Measurements from ENCODE around the gene TBCEL.

Gene TBCEL

GRCh38 chr11:121067026-121067425, 43.1 kb downstream of the TBCEL start:
- no peak for DNase-seq

DNA sequence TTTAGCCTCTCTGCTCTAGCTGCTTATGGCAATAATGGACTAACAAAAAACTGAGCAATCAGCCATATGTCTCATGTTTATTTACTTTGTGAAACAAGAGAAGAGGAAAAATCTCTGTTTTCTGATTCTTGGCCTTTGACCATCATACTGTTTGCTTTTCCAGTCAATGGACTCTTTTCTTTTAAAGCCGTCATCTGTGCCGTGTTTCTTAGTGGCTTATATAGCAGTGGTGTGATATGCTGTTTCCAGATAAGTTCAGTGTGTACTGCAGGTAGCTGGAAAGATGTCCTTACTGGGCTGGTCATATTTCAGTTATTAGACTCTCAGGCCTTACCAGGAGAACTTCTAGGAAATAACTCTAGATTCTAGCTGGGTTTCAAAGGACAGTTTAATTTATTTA, 43.6 kb downstream of the TBCEL start:
- DNase-seq = no peak

DNA sequence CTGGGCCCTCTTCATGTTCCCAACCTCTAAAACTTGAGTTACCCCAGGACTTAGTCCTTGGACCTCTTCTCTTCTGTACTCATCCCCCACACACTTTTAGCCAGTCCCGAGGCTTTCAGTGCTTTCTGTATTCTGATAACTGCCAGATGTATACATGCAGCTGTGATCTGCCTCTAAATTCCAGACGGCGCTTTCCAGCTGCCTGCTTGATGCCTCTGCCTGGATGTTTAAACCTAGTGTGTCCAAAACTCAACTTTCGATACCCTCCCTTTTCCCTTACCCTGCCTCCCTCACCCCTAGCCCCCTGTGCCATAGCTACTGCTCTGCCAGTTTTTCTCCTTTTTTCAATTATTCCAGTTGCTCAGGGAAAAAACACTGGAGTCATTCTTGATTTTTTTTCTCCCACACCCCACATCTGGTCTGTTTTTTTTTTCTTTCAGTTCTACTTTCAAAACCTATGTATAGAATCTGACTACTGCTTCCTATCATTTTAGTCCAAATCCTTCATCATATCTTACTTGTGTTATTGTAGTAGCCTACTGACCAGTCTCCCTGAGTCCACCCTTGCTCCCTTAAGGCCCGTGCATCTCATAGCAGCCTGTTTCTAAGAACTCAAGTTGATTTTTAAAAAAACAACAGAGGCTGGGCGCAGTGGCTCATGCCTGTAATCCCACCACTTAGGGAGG, 44.2 kb downstream of the TBCEL start:
- no peak for DNase-seq

DNA sequence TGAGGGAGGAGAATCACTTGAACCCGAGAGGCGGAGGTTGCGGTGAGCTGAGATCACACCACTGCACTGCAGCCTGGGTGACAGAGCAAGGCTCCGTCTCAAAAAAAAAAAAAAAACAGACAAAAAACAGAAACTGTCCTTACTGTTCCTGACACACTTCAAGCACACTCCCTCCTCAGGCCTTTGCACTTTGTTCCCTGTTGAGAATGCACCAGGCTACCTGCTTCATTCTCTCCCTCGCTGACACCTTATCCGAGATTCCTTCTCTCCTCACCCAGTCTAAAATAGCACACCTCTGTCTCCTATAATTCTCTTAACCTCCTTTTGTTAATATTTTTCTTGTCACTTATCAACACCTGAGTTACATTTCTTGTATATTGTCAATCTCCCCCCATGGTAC, 44.9 kb downstream of the TBCEL start:
- no peak for DNase-seq

DNA sequence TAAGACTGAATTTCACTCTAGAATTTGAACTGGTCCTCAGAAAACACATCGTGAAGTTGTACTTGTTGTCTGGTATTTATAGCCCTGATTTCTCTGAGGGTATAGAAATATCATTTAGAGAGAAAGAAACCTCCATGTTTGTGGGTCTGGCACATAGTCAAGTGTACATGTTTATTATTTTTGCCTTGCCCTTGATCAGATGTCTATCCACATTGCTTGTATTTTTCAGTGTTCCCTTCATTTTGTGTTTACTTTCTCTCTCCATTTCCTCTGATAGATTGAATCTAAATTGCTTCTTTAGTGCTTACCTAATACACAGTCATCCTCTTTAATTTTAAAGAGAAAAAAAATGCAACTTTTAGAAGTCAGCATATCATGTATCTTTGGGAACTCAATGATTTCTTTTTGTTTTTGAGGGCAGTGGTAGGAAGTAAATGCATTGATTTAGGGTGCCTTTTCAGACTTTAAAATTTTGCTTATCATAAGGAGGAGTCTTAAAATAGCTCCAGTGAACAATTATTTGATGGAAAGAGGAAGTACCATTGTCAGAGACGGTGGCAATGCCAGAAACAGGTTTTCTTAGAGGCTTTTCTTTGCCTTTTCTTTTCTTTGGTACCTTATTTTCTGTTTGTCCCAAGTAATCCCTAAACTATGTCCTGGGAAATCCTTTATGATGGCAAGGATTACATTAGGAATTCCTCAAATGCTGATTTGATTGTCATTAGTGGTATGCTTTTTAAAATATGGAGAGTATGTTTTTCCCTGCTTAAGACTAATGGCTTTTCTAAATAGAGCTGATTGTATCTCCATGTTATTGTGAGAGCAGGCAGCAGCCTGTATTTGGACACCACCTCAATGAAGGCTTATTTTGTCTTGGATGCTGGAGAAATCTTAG, 47.3 kb downstream of the TBCEL start:
- no peak for DNase-seq

GRCh38 chr11:121071846-121072450, 48.0 kb downstream of the TBCEL start:
- DNase-seq = no peak

DNA sequence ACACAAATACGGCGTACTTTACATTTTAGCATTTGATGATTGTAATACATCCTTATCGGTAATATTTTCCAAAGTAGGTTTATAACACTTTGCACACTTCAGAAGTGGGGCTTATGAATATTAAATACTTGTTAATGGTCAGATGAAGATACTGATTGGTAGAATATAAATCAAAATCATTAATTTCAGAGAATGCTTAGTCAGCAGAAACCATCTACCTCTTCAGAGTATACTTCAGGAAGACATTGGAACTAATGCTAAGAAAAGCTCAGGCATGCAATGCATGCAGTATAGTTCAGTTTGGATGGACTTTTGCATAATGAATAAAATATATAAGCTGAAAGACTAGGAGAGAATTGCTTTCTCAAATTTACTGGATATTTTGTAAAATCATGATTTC, 57.4 kb downstream of the TBCEL start:
- DNase-seq = no peak

GRCh38 chr11:121082219-121082618, 58.3 kb downstream of the TBCEL start:
- DNase-seq = no peak

GRCh38 chr11:121082670-121083069, 58.8 kb downstream of the TBCEL start:
- no peak for DNase-seq

DNA sequence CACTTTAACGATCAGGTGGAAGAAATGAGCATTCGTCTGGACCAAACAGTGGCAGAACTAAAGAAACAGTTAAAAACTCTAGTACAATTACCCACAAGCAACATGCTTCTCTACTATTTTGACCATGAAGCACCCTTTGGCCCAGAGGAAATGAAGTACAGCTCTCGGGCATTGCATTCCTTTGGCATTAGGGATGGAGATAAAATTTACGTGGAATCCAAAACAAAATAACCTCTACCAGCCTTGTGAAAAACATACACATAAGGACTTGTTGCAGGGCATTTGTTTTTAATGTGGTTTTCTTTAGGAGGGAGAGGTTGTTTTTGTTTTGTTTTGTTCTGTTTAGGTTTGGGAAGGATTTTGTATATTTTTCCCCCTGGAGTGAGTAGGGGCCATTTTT, 63.0 kb downstream of the TBCEL start:
- no peak for DNase-seq

DNA sequence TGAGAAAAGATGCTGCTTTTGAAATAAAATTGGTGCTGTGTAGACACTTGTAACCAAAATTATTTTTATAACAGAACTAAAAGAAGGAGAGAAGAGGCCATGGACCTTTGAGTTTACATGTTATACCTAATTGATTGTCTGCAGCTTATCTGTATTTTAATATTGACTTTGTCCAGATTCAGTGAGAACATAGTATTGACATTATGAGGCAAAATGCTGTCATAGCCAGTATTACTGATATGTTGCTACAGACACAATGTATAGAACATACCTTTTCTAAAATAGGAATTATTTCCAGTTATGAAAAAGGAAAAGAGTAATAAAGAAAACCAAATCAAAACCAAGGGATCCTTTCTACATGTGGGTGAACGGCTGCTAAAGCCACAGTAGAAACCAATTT, 65.7 kb downstream of the TBCEL start:
- DNase-seq = no peak

- DNase-seq = no peak
Measured at GRCh38 chr11:121090145-121090721, 66.3 kb downstream of the TBCEL start.

- DNase-seq = no peak
Measured at GRCh38 chr11:121091492-121092152, 67.7 kb downstream of the TBCEL start.

- DNase-seq = no peak
Measured at GRCh38 chr11:121095561-121095960, 71.7 kb downstream of the TBCEL start.

GRCh38 chr11:121099364-121099763, 75.5 kb downstream of the TBCEL start:
- no peak for DNase-seq

- no peak for DNase-seq
Measured at GRCh38 chr11:121099885-121100284, 76.0 kb downstream of the TBCEL start.

DNA sequence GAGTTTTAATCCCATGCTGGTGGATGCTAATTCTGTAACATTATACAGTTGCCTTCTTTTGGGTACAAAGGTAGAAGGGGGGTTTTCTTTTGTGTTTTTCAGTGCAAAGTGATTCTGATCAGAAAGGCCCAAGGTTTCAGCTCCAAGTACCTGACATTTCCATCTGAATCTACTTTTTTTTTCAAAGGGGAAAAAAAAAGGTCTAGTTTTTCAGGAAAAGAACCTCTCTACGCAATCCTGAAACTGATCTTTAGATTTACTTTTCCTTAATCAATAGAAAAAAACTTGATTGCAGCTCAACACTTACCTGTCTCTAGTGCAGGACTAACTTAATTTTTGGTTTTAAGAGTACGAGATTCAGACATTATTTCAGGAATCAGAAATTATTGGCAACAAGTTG, 77.0 kb downstream of the TBCEL start, which contains the start of gene TECTA:
Gene TECTA, plus strand, starts transcription at position 301 of the 400 bp plus-strand sequence. CDS start 1,423 bp downstream, outside the sequence.
- DNase-seq = no peak

DNA sequence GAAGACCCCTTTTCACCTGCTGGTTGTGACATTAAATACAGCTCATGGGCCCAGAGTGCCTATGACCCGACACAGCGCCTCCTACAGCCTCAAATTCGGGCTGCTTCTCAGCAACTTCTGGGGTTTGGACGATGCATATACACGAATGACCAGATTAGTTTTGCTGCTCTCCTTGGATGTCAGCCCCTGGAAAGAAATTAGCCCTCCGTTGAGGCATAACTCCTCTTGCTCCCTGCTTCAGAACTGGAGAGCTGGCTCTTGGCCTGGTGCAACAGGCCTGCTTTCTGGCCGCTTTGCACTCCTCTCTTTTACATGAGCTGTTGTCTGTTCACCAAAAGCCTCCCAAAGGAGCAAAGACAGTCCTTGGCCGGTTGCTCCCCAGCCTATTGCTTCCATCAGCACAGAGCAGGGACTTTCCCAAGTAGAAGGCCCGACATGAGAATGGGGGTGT, 80.4 kb downstream of the TBCEL start:
- DNase-seq = no peak

DNA sequence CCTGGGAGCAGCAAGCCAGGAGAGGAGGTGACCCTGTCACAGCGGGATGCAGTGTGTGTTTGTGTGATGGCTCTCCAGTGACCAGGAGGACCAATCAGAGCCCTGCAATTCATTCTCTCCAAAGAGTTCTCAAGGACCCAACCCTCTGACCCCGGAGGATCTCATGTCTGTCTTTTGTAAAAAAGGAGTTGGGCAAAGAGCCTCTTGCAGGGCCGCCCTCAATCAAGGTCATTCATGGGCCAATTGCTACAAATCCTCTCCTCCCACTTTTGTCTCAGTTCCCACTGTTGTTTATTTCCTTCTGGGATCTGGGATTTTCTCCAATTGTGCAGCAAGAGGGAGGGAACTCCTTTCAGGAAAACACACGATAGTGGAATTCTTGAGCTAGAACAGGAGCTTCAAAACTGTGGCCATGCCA, 81.2 kb downstream of the TBCEL start:
- no peak for DNase-seq

DNA sequence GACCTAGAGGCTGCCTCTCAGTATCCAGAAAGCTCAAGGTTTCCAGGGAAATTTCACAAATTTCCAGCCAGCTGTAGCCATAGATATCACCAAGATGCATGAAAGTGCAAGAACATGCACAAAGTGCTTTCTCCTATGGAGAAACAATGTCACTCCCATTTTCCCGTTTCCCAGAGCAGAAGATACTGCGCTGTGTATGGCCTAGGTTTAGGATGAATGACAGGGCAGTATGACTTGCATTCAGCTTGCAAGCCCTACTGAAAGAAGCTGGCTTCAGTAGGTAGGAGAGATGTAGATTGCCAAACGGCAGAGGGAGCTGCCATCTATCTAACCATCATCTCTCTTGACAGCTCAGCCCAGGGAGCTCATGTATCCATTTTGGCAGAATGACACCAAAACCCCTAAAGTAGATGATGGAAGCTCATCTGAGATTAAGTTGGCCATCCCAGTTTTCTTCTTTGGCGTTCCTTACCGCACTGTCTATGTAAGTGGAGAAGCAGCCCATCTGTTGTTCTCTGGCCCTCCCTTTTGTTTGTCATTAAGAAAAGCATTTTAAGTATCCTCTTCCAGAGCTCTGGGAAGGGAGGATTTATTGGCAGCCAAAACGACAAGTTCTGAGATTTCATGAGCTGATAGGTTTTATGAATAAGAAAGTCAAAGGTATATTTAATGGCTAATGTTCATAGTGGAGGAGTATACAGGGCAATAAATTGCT, 81.7 kb downstream of the TBCEL start:
- no peak for DNase-seq

DNA sequence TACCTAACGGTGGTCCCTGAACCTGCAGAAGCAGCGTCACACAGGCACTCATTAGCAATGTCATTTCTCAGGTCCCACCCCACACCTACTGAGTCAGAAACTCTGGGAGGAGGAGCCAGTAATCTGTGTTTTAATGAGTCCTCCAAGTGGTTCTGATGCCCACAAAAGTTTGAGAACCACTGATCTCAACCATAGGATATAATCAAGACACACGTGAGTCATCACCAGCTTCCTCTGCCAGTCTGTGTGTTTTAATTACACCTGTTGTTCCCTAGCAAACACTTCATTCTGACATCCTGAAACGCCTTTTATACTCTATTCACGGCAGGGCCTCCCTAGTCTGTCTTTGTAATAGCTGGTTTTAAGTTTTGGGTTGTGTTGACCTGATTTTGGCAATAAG, 82.9 kb downstream of the TBCEL start:
- no peak for DNase-seq

- no peak for DNase-seq
Measured at GRCh38 chr11:121108413-121108812, 84.5 kb downstream of the TBCEL start.

Data from activated T-cell treated with anti-CD3 and anti-CD28 coated beads, Interleukin-2, amount 50 U/mL, for 48 hours (primary cell).